HepG2 (cell line): ENCODE data around the gene NR2F6. TPM values are rescaled to one million over a fixed set of nuclear protein-coding genes. Genes with fewer than 3 reads are reported as not detected.
A peak's percentile ranks its signal among the peaks of the same experiment; 100 is the strongest.

Experiments used
- DZIP1 ChIP-seq: sonication (generic); formaldehyde crosslinking; IDR thresholded peaks from 2 replicates; pipeline ENCODE4 v1.5.0; 2020; ENCODE audit warnings: mild to moderate bottlenecking, missing genetic modification reagents
- ELF1 ChIP-seq: sonication (generic); formaldehyde crosslinking; IDR thresholded peaks from 2 replicates; pipeline ENCODE4 v1.4.0; 2020; ENCODE audit warnings: missing genetic modification reagents
- ELF4 ChIP-seq: sonication (generic); formaldehyde crosslinking; IDR thresholded peaks from 2 replicates; pipeline ENCODE4 v1.5.0; 2020; ENCODE audit warnings: missing genetic modification reagents, mild to moderate bottlenecking, moderate library complexity, borderline replicate concordance
- FOSL2 ChIP-seq: sonication (generic); formaldehyde crosslinking; IDR thresholded peaks from 2 replicates; pipeline ENCODE4 v1.4.0; 2020; ENCODE audit warnings: missing genetic modification reagents
- GABPA ChIP-seq, 2 experiments: IDR thresholded peaks; 2 replicates each; pipeline ENCODE4 v1.6.1; 2011 to 2016; ENCODE audit warnings: low read depth in 2 of 2, low read length in 1 of 2, missing biosample characterization in 1 of 2, missing genetic modification characterization in 1 of 2
- HBP1 ChIP-seq: IDR thresholded peaks from 2 replicates; pipeline ENCODE4 v1.6.1; 2016; ENCODE audit warnings: low read depth, control low read depth
- HINFP ChIP-seq: sonication (generic); formaldehyde crosslinking; IDR thresholded peaks from 2 replicates; pipeline ENCODE4 v1.4.0; 2020; ENCODE audit warnings: low read depth, mild to moderate bottlenecking, missing genetic modification reagents
- HMGXB4 ChIP-seq, 2 experiments: sonication (generic) in 1 of 2; formaldehyde crosslinking in 1 of 2; IDR thresholded peaks; 2 replicates each; pipeline versions ENCODE4 v1.4.0 to v1.6.1; 2018 to 2020; ENCODE audit warnings: missing genetic modification reagents in 2 of 2, borderline replicate concordance in 1 of 2, low read depth in 1 of 2, mild to moderate bottlenecking in 1 of 2, missing biosample characterization in 1 of 2
- SAP130 ChIP-seq: IDR thresholded peaks from 2 replicates; pipeline ENCODE4 v1.6.1; 2016; ENCODE audit warnings: low read depth
- SOX13 ChIP-seq, 3 experiments: fragments of 450-650 bp in 1 of 3; sonication (generic) in 1 of 3; formaldehyde crosslinking in 1 of 3; IDR thresholded peaks in 2 of 3; conservative IDR thresholded peaks in 1 of 3; 2 replicates each; pipeline versions ENCODE4 v1.5.0 to v1.6.1; 2016 to 2020; ENCODE audit warnings: antibody characterized with exemption in 1 of 3, mild to moderate bottlenecking in 1 of 3, missing compliant biosample characterization in 1 of 3, missing genetic modification reagents in 1 of 3, moderate library complexity in 1 of 3
- SP4 ChIP-seq: sonication (generic); formaldehyde crosslinking; IDR thresholded peaks from 2 replicates; pipeline ENCODE4 v1.8.1; 2023; ENCODE audit warnings: mild to moderate bottlenecking, missing genetic modification reagents
- SUZ12 ChIP-seq: fragments of 150-350 bp; IDR thresholded peaks from 2 replicates; pipeline ENCODE4 v1.6.1; 2014; ENCODE audit warnings: low read depth, low read length
- ZBTB26 ChIP-seq: IDR thresholded peaks from 2 replicates; pipeline ENCODE4 v1.6.1; 2016; ENCODE audit warnings: missing compliant biosample characterization, missing genetic modification reagents, borderline replicate concordance
- ZEB1 ChIP-seq: IDR thresholded peaks from 2 replicates; pipeline ENCODE4 v1.6.1; 2012; ENCODE audit warnings: mild to moderate bottlenecking, low read depth, inconsistent platforms; ENCODE audit not compliant: insufficient replicate concordance
- ZFX ChIP-seq: sonication (generic); formaldehyde crosslinking; IDR thresholded peaks from 2 replicates; pipeline ENCODE4 v1.4.0; 2020; ENCODE audit warnings: mild to moderate bottlenecking, low read depth, missing genetic modification reagents, moderate library complexity
- ZNF264 ChIP-seq: sonication (generic); formaldehyde crosslinking; IDR thresholded peaks from 2 replicates; pipeline ENCODE4 v1.4.0; 2020; ENCODE audit warnings: missing genetic modification reagents
- ZNF510 ChIP-seq: sonication (generic); formaldehyde crosslinking; IDR thresholded peaks from 2 replicates; pipeline ENCODE4 v1.4.0; 2020; ENCODE audit warnings: low read depth, mild to moderate bottlenecking, missing genetic modification reagents
- ZNF598 ChIP-seq: sonication (generic); formaldehyde crosslinking; IDR thresholded peaks from 2 replicates; pipeline ENCODE4 v1.5.1; 2020; ENCODE audit warnings: mild to moderate bottlenecking, missing genetic modification reagents, borderline replicate concordance
- polyA plus RNA-seq, 8 experiments: library from polyadenylated mRNA; depleted of rRNA in 3 of 8; stranded (reverse) in 7 of 8; unstranded in 1 of 8; fragments of >200 nt; fragmentation: Illumina TruSeq in 4 of 8; extraction: Trizol in 4 of 8; gene quantifications; 2 replicates each; pipeline versions ENCODE4 v1.2.1 to v1.2.3, GENCODE V29; 2011 to 2016; ENCODE audit warnings: low read depth in 4 of 8, missing spikeins in 1 of 8, mixed read lengths in 1 of 8; ENCODE audit not compliant: insufficient read depth in 1 of 8
- total RNA-seq, 5 experiments: library from RNA; depleted of rRNA; stranded (reverse); fragments of >200 nt; fragmentation: Illumina TruSeq; extraction: Trizol; gene quantifications; 2 replicates each; pipeline ENCODE4 v1.2.3, GENCODE V29; 2016; ENCODE audit warnings: low read depth in 1 of 5

NR2F6 gene
- total and polyA plus RNA-seq, 2 of the 13 experiments (the other 11 are each of a cell fraction or from before 2014, with no cell fraction given), result 30.9 to 72.4 TPM

- 0 out of 2 replicates have a peak, but pooled peaks have one; percentile 46 for TF ChIP-seq ZBTB26
- TF ChIP-seq DZIP1 (CRISPR knock-in tag), result no peak
- TF ChIP-seq HINFP (CRISPR knock-in tag), result 0 out of 2 replicates have a peak, but pooled peaks have one; percentile 18
- peak; percentile 68 for TF ChIP-seq HBP1 (CRISPR knock-in tag)
- TF ChIP-seq SP4 (CRISPR knock-in tag), result peak; percentile 82
- no peak for TF ChIP-seq ZNF264 (CRISPR knock-in tag)
- TF ChIP-seq HMGXB4 (CRISPR knock-in tag; IDR thresholded peaks at IDR 0.05; ENCODE audit: borderline replicate concordance in 1 of 2, low read depth in 1 of 2), result peak in 1 of 2 experiments; percentile 69; a peak in 2 of 4 replicates
- peak; percentile 34; the same call in 1 of the 2 replicates for TF ChIP-seq ZNF510 (CRISPR knock-in tag)
- peak; percentile 84 for TF ChIP-seq GABPA (IDR thresholded peaks at IDR 0.05; ENCODE audit: low read depth, low read length)
- peak; percentile 99 for TF ChIP-seq GABPA (CRISPR knock-in tag; IDR thresholded peaks at IDR 0.05; ENCODE audit: low read depth)
- no peak for TF ChIP-seq ZEB1
- peak; percentile 84 for TF ChIP-seq SAP130
- TF ChIP-seq SOX13 (IDR thresholded peaks at IDR 0.05), result no peak
- peak in 1 of 2 experiments; percentile 45; a peak in 1 of 4 replicates for TF ChIP-seq SOX13 (CRISPR knock-in tag; conservative IDR thresholded peaks at IDR 0.05 in 1 of 2, IDR thresholded peaks at IDR 0.05 in 1 of 2)
- peak; percentile 92 for TF ChIP-seq ELF1
- TF ChIP-seq SUZ12, result peak; percentile 81
- peak; percentile 50; the same call in 1 of the 2 replicates for TF ChIP-seq ZNF598 (CRISPR knock-in tag)
- peak; percentile 47; the same call in 1 of the 2 replicates for TF ChIP-seq ZFX (CRISPR knock-in tag)
- peak; percentile 76; the same call in 1 of the 2 replicates for TF ChIP-seq ELF4 (CRISPR knock-in tag)
- TF ChIP-seq FOSL2 (CRISPR knock-in tag), result peak; percentile 27; the same call in 1 of the 2 replicates
Measured at GRCh38 chr19:17266975-17267788, 21.5 kb upstream of the NR2F6 start, which contains the start of gene BABAM1 (continued).
